GM10847 (cell line): ENCODE measurements around the gene APC.

Experiments
- POLR2A ChIP-seq: IDR thresholded peaks from 2 replicates; pipeline ENCODE4 v1.6.1; 2011; ENCODE audit not compliant: insufficient read length; ENCODE audit errors: extremely low read depth

The APC gene

GRCh38 chr5:112737463-112738190, at the start of gene APC:
Gene APC, plus strand, starts transcription at chr5:112737885. Its CDS starts 17,006 bp downstream, at chr5:112754891.
- TF ChIP-seq POLR2A: no peak

- no peak for TF ChIP-seq POLR2A
These were observed 48.4 kb upstream of the APC start for GRCh38 chr5:112689155-112689909.

- TF ChIP-seq POLR2A: no peak
These were observed 46.9 kb upstream of the APC start for GRCh38 chr5:112690605-112691338.

GRCh38 chr5:112691339-112691680, 46.4 kb upstream of the APC start:
- TF ChIP-seq POLR2A: no peak

- TF ChIP-seq POLR2A: no peak
These were observed 45.9 kb upstream of the APC start for GRCh38 chr5:112691758-112692157.

GRCh38 chr5:112692472-112692871, 45.2 kb upstream of the APC start:
- no peak for TF ChIP-seq POLR2A

GRCh38 chr5:112693301-112693700, 44.4 kb upstream of the APC start:
- TF ChIP-seq POLR2A: no peak

GRCh38 chr5:112694853-112695709, 42.6 kb upstream of the APC start:
- TF ChIP-seq POLR2A: no peak

- TF ChIP-seq POLR2A: no peak
These were observed 40.9 kb upstream of the APC start for GRCh38 chr5:112696786-112697185.

- TF ChIP-seq POLR2A: no peak
These were observed 40.4 kb upstream of the APC start for GRCh38 chr5:112697322-112697721.

GRCh38 chr5:112697833-112698232, 39.9 kb upstream of the APC start:
- no peak for TF ChIP-seq POLR2A

- no peak for TF ChIP-seq POLR2A
These were observed 33.5 kb upstream of the APC start for GRCh38 chr5:112703866-112704820.

GRCh38 chr5:112706446-112707016, 31.2 kb upstream of the APC start:
- no peak for TF ChIP-seq POLR2A
